K562 treated with DMSO at 1 percent for 4 hours (cell line): ENCODE results near the gene NPW. TPM values are rescaled to one million over a fixed set of nuclear protein-coding genes. Genes with fewer than 3 reads are reported as not detected.

Source experiments
- total RNA-seq: library from RNA; unstranded; fragments of 300-600 nt; gene quantifications from 2 replicates; pipeline ENCODE4 v1.2.3, GENCODE V29; 2022; ENCODE audit not compliant: insufficient read depth

The NPW gene
- 1.6 and 5.6 TPM in 2 replicates for total RNA-seq

GRCh38 chr16:2019518-2019920 lies at the start of gene NPW:
Gene NPW, plus strand, starts transcription at chr16:2019785.

GRCh38 chr16:1971796-1972489 lies 47.6 kb upstream of the NPW start, which contains the start of gene TBL3:
Gene TBL3, plus strand, starts transcription at chr16:1972053. Its CDS starts 112 bp downstream, at chr16:1972165.

GRCh38 chr16:1981398-1981836 lies 38.2 kb upstream of the NPW start, which contains the start of gene NOXO1:
Gene NOXO1, minus strand, starts transcription at chr16:1981469. Its CDS starts 290 bp downstream, at chr16:1981179.

GRCh38 chr16:1983544-1984346 lies 35.8 kb upstream of the NPW start, which contains the start of gene GFER:
Gene GFER, plus strand, starts transcription at chr16:1984193. Its CDS starts 26 bp downstream, at chr16:1984219.

GRCh38 chr16:1989209-1990100 lies 30.1 kb upstream of the NPW start, which contains the start of gene SYNGR3:
Gene SYNGR3, plus strand, starts transcription at chr16:1989970. Its CDS starts 133 bp downstream, at chr16:1990103.

GRCh38 chr16:2009791-2010510 lies 9.6 kb upstream of the NPW start, which contains the start of gene ZNF598:
Gene ZNF598, minus strand, starts transcription at chr16:2009821.

GRCh38 chr16:2026461-2027023 lies 7.0 kb downstream of the NPW start, which contains the start of gene NHERF2:
Gene NHERF2, plus strand, starts transcription at chr16:2026902. Its CDS starts 104 bp downstream, at chr16:2027006.

GRCh38 chr16:2047330-2048115 lies 27.9 kb downstream of the NPW start, which contains the start of the genes NTHL1 and TSC2:
Gene NTHL1, minus strand, starts transcription at chr16:2047834. Its CDS starts 11 bp downstream, at chr16:2047823.
Gene TSC2, plus strand, starts transcription at chr16:2047985. Its CDS starts 631 bp downstream, at chr16:2048616.

Other genes with a start within 250 kb of the NPW start
- gene NME3, start 248.2 kb upstream of the NPW start, total RNA-seq = 64.2 and 84.8 TPM in 2 replicates
- 5.9 and 6.2 TPM in 2 replicates for gene EME2, start 247.0 kb upstream of the NPW start, total RNA-seq
- 233 and 260 TPM in 2 replicates for gene MRPS34, start 246.7 kb upstream of the NPW start, total RNA-seq
- 61.7 and 72.9 TPM in 2 replicates for gene SPSB3, start 237.2 kb upstream of the NPW start, total RNA-seq
- 116 and 132 TPM in 2 replicates for gene NUBP2, start 236.8 kb upstream of the NPW start, total RNA-seq
- gene IGFALS, start 226.1 kb upstream of the NPW start, total RNA-seq = 0.61 and 0.96 TPM in 2 replicates
- gene HAGH, start 193.0 kb upstream of the NPW start, total RNA-seq = 59.4 and 75.6 TPM in 2 replicates
- gene FAHD1, start 192.6 kb upstream of the NPW start, total RNA-seq = 12.5 and 17.8 TPM in 2 replicates
- 61.7 and 62.6 TPM in 2 replicates for gene MEIOB, start 147.6 kb upstream of the NPW start, total RNA-seq
- not detected in 2 replicates for gene HS3ST6, start 101.4 kb upstream of the NPW start, total RNA-seq
- 55.4 and 70.9 TPM in 2 replicates for gene MSRB1, start 76.6 kb upstream of the NPW start, total RNA-seq
- gene RPL3L, start 65.1 kb upstream of the NPW start, total RNA-seq = 0.47 TPM in 1 of 2 replicates, not detected in the other
- gene NDUFB10, start 60.2 kb upstream of the NPW start, total RNA-seq = 214 and 219 TPM in 2 replicates
- gene RPS2, start 55.0 kb upstream of the NPW start, total RNA-seq = 6,829 and 8,005 TPM in 2 replicates
- not detected in 2 replicates for gene RNF151, start 52.9 kb upstream of the NPW start, total RNA-seq
- gene TBL3, start 47.7 kb upstream of the NPW start, total RNA-seq = 41.9 and 47.0 TPM in 2 replicates
- not detected in 2 replicates for gene NOXO1, start 38.3 kb upstream of the NPW start, total RNA-seq
- gene GFER, start 35.6 kb upstream of the NPW start, total RNA-seq = 54.4 and 64.7 TPM in 2 replicates
- 30.6 and 35.1 TPM in 2 replicates for gene SYNGR3, start 29.8 kb upstream of the NPW start, total RNA-seq
- 103 and 116 TPM in 2 replicates for gene ZNF598, start 10.0 kb upstream of the NPW start, total RNA-seq
- gene NHERF2, start 7.1 kb downstream of the NPW start, total RNA-seq = 28.8 and 29.0 TPM in 2 replicates
- 20.7 and 23.3 TPM in 2 replicates for gene NTHL1, start 28.0 kb downstream of the NPW start, total RNA-seq
- 42.5 and 52.7 TPM in 2 replicates for gene TSC2, start 28.2 kb downstream of the NPW start, total RNA-seq
- gene PKD1, start 116.1 kb downstream of the NPW start, total RNA-seq = 67.2 and 116 TPM in 2 replicates
- 3.5 and 3.9 TPM in 2 replicates for gene RAB26, start 128.8 kb downstream of the NPW start, total RNA-seq
- 103 and 117 TPM in 2 replicates for gene TRAF7, start 136.0 kb downstream of the NPW start, total RNA-seq
- 4.2 and 5.4 TPM in 2 replicates for gene CASKIN1, start 176.8 kb downstream of the NPW start, total RNA-seq
- 73.7 and 84.0 TPM in 2 replicates for gene MLST8, start 185.7 kb downstream of the NPW start, total RNA-seq
- gene BRICD5, start 191.1 kb downstream of the NPW start, total RNA-seq = 4.9 and 16.4 TPM in 2 replicates
- gene PGP, start 195.1 kb downstream of the NPW start, total RNA-seq = 53.8 and 56.2 TPM in 2 replicates
- gene E4F1, start 203.8 kb downstream of the NPW start, total RNA-seq = 33.2 and 37.1 TPM in 2 replicates
- gene DNASE1L2, start 216.7 kb downstream of the NPW start, total RNA-seq = 5.4 and 6.1 TPM in 2 replicates
- gene ECI1, start 231.8 kb downstream of the NPW start, total RNA-seq = 309 and 412 TPM in 2 replicates
- 182 and 221 TPM in 2 replicates for gene RNPS1, start 248.3 kb downstream of the NPW start, total RNA-seq